Measurements from ENCODE around the gene PEMT. TPM values are rescaled to one million over a fixed set of nuclear protein-coding genes. Genes with fewer than 3 reads are reported as not detected.

The PEMT gene
- total and polyA plus RNA-seq, 9 of the 15 experiments (the other 6 are each of a cell fraction or from before 2014, with no cell fraction given): 1.4 to 36.4 (median 13.6) TPM

DNA sequence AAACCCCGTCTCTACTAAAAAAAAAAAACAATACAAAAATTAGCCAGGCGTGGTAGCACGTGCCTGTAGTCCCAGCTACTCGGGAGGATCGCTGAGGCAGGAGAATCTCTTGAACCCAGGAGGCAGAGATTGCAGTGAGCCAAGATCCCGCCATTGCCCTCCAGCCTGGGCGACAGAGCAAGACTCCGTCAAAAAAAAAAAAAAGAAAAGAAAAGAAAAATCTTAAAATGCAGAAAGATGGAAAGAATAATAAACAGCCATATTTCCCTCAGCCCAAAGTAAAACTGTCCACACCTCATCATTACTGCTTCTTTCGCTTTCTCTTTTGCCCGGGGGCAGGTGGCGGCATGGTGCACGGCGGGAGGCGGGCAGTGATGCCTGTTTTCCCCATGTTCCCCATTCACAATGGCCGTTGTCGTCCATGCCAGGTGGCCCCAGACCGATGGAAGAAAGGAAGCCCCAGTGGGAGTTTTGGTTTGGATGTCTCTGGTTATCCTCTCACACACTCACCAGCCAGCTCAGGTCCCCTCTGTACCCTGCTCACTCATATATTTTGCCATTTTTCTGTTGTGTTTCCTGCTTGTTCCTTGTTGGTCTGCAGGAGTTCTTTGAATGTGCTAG, 37.0 kb upstream of the PEMT start:
- BruUV-seq (replicated peaks): no TSS peak
- ATAC-seq (no peak), DNase-seq (ENCODE audit: extremely low read depth in 1 of 4, low spot score in 3 of 4) (no peak), FAIRE-seq (no peak)
- intact Hi-C loops (cut with micrococcal nuclease): no loop called here
- no peaks in the 10 kb centered on the region for H3K9me1 ChIP-seq (ENCODE audit: control insufficient read depth, insufficient read depth, low read length)
- ChIA-PET POLR2A (no interaction called here), CTCF (ENCODE audit: low intra/inter-chr PET ratio) (no interaction called here)
- H3K4me2 ChIP-seq (ENCODE audit: insufficient read depth, low read length): no peak overlapping the region
- peaks cover 6 to 20% of the 10 kb centered on the region in 2 experiments; a peak in 4 of 5 replicates for H3K27me3 ChIP-seq (ENCODE audit: control insufficient read depth in 2 of 2, insufficient read depth in 2 of 2, low read length in 2 of 2)
- H3K27ac ChIP-seq (ENCODE audit: extremely low read depth, low read depth, low read length): no peak overlapping the region
- TF ChIP-seq, protein P1, sequence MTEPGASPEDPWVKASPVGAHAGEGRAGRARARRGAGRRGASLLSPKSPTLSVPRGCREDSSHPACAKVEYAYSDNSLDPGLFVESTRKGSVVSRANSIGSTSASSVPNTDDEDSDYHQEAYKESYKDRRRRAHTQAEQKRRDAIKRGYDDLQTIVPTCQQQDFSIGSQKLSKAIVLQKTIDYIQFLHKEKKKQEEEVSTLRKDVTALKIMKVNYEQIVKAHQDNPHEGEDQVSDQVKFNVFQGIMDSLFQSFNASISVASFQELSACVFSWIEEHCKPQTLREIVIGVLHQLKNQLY (CRISPR knock-in tag; conservative IDR thresholded peaks at IDR 0.05): no peak
- TF ChIP-seq TSHZ1 (CRISPR knock-in tag; IDR thresholded peaks at IDR 0.05): no peak
- no peak for TF ChIP-seq JUN (IDR thresholded peaks at IDR 0.05; ENCODE audit: borderline replicate concordance, low read depth, low read length)
- TF ChIP-seq JUN (CRISPR knock-in tag; IDR thresholded peaks at IDR 0.05; ENCODE audit: borderline replicate concordance): no peak
- no peak for TF ChIP-seq ARID3A (IDR thresholded peaks at IDR 0.05; ENCODE audit: borderline replicate concordance, low read depth, low read length)
- TF ChIP-seq ZNF830 (CRISPR knock-in tag; IDR thresholded peaks at IDR 0.05): no peak
- no peak for TF ChIP-seq FOXK2 (conservative IDR thresholded peaks at IDR 0.05 in 1 of 2, IDR thresholded peaks at IDR 0.05 in 1 of 2; ENCODE audit: low read depth in 2 of 2)
- in situ Hi-C loops (cut with MboI): loop anchor here (25.0 kb wide), 1 partner anchor 641 kb away; no protein-coding TSS in a partner anchor
- no peak overlapping the region for H2AFZ ChIP-seq (ENCODE audit: low read depth, low read length)
- H3K36me3 ChIP-seq (ENCODE audit: control insufficient read depth, insufficient read depth, low read length): no peaks in the 10 kb centered on the region
- H3K4me3 ChIP-seq: no peak overlapping the region
- no peaks in the 10 kb centered on the region for H4K20me1 ChIP-seq (replicated peaks; ENCODE audit: control insufficient read depth, insufficient read depth, low read length)
- no peaks in the 10 kb centered on the region for H3K79me2 ChIP-seq (ENCODE audit: control insufficient read depth, insufficient read depth, low read length)
- H3K9ac ChIP-seq (ENCODE audit: insufficient read depth in 1 of 2, low read depth in 2 of 2, low read length in 2 of 2): no peak overlapping the region
- H3K9me3 ChIP-seq (replicated peaks; ENCODE audit: control insufficient read depth, insufficient read depth, low read depth, low read length): 0 out of 2 replicates have a peak, but pooled peaks cover 2% of the 10 kb centered on the region
- 8% methylated on average over 6 of the region's 17 CpGs for WGBS (ENCODE audit: insufficient coverage, low coverage, missing lambda C conversion rate)
- H3K4me1 ChIP-seq (replicated peaks in 1 of 2; ENCODE audit: control insufficient read depth in 2 of 2, insufficient read depth in 2 of 2, low read length in 2 of 2): no peaks in the 10 kb centered on the region; a peak in 1 of 5 replicates

Measured in K562 (cell line).